Right lobe of liver (tissue), 4 donors: ENCODE data around the gene STRBP.

Source experiments
- POLR2A ChIP-seq: fragments of 450-650 bp; IDR thresholded peaks from one replicate; pipeline ENCODE4 v1.6.1; 2017; ENCODE audit warnings: antibody characterized with exemption, mild to moderate bottlenecking
- TF ChIP-seq, protein P1 (sequence below), 4 donors: fragments of 200-600 bp in 3 of 4; fragments of 450-650 bp in 1 of 4; IDR thresholded peaks; one replicate each; pipeline versions ENCODE4 v1.5.1 to v1.8.0; 2016 to 2022; ENCODE audit warnings: antibody characterized with exemption in 4 of 4, mild to moderate bottlenecking in 2 of 4
- donor health status: DM: no; HTN: no; CAD: no.
- donor health status: DM: no; HTN: no; CAD: no.
- donor health status: DM: no; HTN: yes; CAD: no.

DNA sequence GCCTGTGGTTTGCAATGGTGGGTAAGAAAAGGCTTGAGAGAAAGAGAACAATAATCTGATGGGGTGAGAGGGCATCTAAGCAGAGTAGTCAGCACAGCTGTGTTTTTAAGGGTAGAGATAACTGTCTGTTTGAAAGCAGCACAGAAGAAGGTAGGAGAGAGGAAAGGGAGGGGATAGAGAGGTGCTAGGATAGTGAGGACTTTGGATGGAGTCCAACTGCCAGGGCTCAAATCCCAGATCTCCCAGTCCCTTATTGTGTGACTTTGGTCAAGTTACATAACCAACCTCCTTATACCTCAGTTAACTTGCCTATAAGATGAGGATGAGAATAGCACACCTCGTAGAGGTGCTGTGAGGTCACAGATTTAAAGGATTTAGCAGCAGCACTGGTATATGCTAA is 179.3 kb downstream of the STRBP start:
- no peak for TF ChIP-seq POLR2A
- TF ChIP-seq, protein P1, sequence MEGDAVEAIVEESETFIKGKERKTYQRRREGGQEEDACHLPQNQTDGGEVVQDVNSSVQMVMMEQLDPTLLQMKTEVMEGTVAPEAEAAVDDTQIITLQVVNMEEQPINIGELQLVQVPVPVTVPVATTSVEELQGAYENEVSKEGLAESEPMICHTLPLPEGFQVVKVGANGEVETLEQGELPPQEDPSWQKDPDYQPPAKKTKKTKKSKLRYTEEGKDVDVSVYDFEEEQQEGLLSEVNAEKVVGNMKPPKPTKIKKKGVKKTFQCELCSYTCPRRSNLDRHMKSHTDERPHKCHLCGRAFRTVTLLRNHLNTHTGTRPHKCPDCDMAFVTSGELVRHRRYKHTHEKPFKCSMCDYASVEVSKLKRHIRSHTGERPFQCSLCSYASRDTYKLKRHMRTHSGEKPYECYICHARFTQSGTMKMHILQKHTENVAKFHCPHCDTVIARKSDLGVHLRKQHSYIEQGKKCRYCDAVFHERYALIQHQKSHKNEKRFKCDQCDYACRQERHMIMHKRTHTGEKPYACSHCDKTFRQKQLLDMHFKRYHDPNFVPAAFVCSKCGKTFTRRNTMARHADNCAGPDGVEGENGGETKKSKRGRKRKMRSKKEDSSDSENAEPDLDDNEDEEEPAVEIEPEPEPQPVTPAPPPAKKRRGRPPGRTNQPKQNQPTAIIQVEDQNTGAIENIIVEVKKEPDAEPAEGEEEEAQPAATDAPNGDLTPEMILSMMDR (IDR thresholded peaks at IDR 0.05): no peak
